OCI-LY3 (cell line): Measurements from ENCODE around the gene SGCA.

Experiments
- EZH2phosphoT487 ChIP-seq: fragments of 200-600 bp; shearing (Covaris generic); IDR thresholded peaks from 2 replicates; pipeline ENCODE4 v1.6.1; 2018; ENCODE audit warnings: antibody characterized with exemption, mixed run types, low read depth
- TF ChIP-seq, protein P1 (sequence below): fragments of 200-600, 300-600 bp; sonication (generic); IDR thresholded peaks from 2 replicates; pipeline ENCODE4 v1.5.1; 2014; ENCODE audit warnings: antibody characterized with exemption, low read length, low read depth

DNA sequence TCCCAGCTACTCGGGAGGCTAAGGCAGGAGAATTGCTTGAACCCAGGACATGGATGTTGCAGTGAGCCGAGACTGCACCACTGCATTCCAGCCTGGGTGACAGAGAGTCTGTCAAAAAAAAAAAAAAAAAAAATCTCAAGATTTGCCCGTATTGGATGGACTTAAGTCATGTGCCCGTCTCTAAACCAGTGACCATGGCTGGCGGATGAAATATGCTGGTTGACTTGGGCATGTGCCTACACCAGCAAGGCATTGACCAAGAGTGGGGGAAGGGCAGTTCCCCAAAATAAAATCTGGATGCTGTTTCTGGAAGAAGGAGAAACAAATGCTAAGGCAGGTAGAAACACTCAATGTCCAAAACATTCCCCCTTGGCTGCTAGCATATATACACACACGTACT, 57.1 kb downstream of the SGCA start:
- TF ChIP-seq, protein P1, sequence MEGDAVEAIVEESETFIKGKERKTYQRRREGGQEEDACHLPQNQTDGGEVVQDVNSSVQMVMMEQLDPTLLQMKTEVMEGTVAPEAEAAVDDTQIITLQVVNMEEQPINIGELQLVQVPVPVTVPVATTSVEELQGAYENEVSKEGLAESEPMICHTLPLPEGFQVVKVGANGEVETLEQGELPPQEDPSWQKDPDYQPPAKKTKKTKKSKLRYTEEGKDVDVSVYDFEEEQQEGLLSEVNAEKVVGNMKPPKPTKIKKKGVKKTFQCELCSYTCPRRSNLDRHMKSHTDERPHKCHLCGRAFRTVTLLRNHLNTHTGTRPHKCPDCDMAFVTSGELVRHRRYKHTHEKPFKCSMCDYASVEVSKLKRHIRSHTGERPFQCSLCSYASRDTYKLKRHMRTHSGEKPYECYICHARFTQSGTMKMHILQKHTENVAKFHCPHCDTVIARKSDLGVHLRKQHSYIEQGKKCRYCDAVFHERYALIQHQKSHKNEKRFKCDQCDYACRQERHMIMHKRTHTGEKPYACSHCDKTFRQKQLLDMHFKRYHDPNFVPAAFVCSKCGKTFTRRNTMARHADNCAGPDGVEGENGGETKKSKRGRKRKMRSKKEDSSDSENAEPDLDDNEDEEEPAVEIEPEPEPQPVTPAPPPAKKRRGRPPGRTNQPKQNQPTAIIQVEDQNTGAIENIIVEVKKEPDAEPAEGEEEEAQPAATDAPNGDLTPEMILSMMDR: no peak
- TF ChIP-seq EZH2phosphoT487: no peak
